HCT116 (cell line): ENCODE measurements around the gene FGD5. TPM values are rescaled to one million over a fixed set of nuclear protein-coding genes. Genes with fewer than 3 reads are reported as not detected.
A peak's percentile ranks its signal among the peaks of the same experiment; 100 is the strongest.

Experiments used
- ATAC-seq: fragments of 200-7000 bp; cut with Tn5 transposase; 2 replicates; pipeline ENCODE4 v1.9.1; 2020; ENCODE audit warnings: mild to moderate bottlenecking, moderate library complexity
- BruUV-seq: library from RNA; stranded (reverse); fragments of 400-500 nt; replicated peaks from 2 replicates; lab custom pipeline; 2021; lab: Mats Ljungman, UMichigan
- CTCF ChIA-PET: fragments of 300-600 bp; sonication (Branson Sonifier 250); formaldehyde crosslinking; loops from one replicate; lab custom pipeline; 2021; ENCODE audit warnings: antibody characterized with exemption; lab: Charles Lee
- POLR2A ChIA-PET: fragments of 300-600, 350-600 bp; sonication (Branson Sonifier 250); formaldehyde crosslinking; loops from one replicate; lab custom pipeline; 2021; ENCODE audit warnings: antibody characterized with exemption; lab: Charles Lee
- RAD21 ChIA-PET, 2 experiments: fragments of 300-600 bp; sonication (Branson Sonifier 250); formaldehyde crosslinking; loops; one replicate each; lab custom pipeline; 2023; ENCODE audit warnings: low total read pairs in 2 of 2; ENCODE audit not compliant: uncharacterized antibody in 2 of 2, unreplicated experiment in 2 of 2, low non-redundant PET in 1 of 2; lab: Charles Lee
- DNase-seq: peaks from one replicate; pipeline ENCODE4 v3.0.0-alpha.2; 2010; ENCODE audit warnings: low read depth, low spot score
- H2AFZ ChIP-seq: fragments of 200-600 bp; shearing (Covaris generic), sonication (generic); 2 replicates; pipeline ENCODE4 v1.6.1; 2017; ENCODE audit warnings: low read depth, mixed run types, mixed read lengths, antibody characterized with exemption, low read length; ENCODE audit not compliant: poor library complexity, severe bottlenecking
- H3K27ac ChIP-seq: 2 replicates; pipeline ENCODE4 v1.5.1; 2012; ENCODE audit warnings: low read depth, low read length
- H3K27me3 ChIP-seq: fragments of 200-600 bp; sonication (generic); 2 replicates; pipeline ENCODE4 v1.6.1; 2016; ENCODE audit warnings: mixed run types, low read length, mixed read lengths; ENCODE audit not compliant: insufficient read depth
- H3K36me3 ChIP-seq, 2 experiments: fragments of 200-500 bp in 1 of 2; fragments of 200-600 bp in 1 of 2; sonication (Bioruptor generic) in 1 of 2; sonication (generic) in 1 of 2; 2 replicates each; pipeline versions ENCODE4 v1.5.1 to v1.6.1; 2014 to 2016; ENCODE audit warnings: low read length in 2 of 2, inconsistent platforms in 1 of 2, mixed read lengths in 1 of 2, mixed run types in 1 of 2; ENCODE audit not compliant: insufficient read depth in 2 of 2, control insufficient read depth in 1 of 2
- H3K4me1 ChIP-seq, 2 experiments: fragments of 200-600 bp in 1 of 2; sonication (generic) in 1 of 2; 2 replicates each; pipeline versions ENCODE4 v1.5.1 to v1.6.1; 2012 to 2017; ENCODE audit warnings: low read length in 2 of 2, inconsistent platforms in 1 of 2, mild to moderate bottlenecking in 1 of 2, mixed read lengths in 1 of 2, mixed run types in 1 of 2, moderate library complexity in 1 of 2; ENCODE audit not compliant: insufficient read depth in 2 of 2, control insufficient read depth in 1 of 2
- H3K4me2 ChIP-seq: fragments of 200-600 bp; sonication (generic); 2 replicates; pipeline ENCODE4 v1.6.1; 2017; ENCODE audit warnings: mixed run types, low read length, mixed read lengths
- H3K4me3 ChIP-seq, 2 experiments: fragments of 200-600 bp in 1 of 2; sonication (generic) in 1 of 2; replicated peaks in 1 of 2; 2 replicates each; pipeline ENCODE4 v1.5.1; 2011 to 2016; ENCODE audit warnings: low read length in 2 of 2, control low read depth in 1 of 2, low read depth in 1 of 2, mild to moderate bottlenecking in 1 of 2, mixed read lengths in 1 of 2, mixed run types in 1 of 2
- H3K79me2 ChIP-seq: fragments of 200-600 bp; sonication (generic); 2 replicates; pipeline ENCODE4 v1.6.1; 2017; ENCODE audit warnings: mild to moderate bottlenecking, mixed run types, low read length, moderate library complexity, mixed read lengths; ENCODE audit not compliant: insufficient read depth
- H3K9ac ChIP-seq: fragments of 200-600 bp; sonication (generic); 2 replicates; pipeline ENCODE4 v1.6.1; 2016; ENCODE audit warnings: low read length, mixed read lengths
- H3K9me2 ChIP-seq: fragments of 200-600 bp; sonication (generic), shearing (Covaris generic); 2 replicates; pipeline ENCODE4 v1.6.1; 2017; ENCODE audit warnings: mixed run types, mild to moderate bottlenecking, moderate library complexity; ENCODE audit not compliant: insufficient read depth
- H3K9me3 ChIP-seq, 2 experiments: fragments of 200-500 bp in 1 of 2; fragments of 200-600 bp in 1 of 2; sonication (Bioruptor generic) in 1 of 2; sonication (generic) in 1 of 2; 2 replicates each; pipeline ENCODE4 v1.6.1; 2014 to 2017; ENCODE audit warnings: low read length in 2 of 2, mixed read lengths in 2 of 2, inconsistent platforms in 1 of 2, low read depth in 1 of 2, mild to moderate bottlenecking in 1 of 2, mixed run types in 1 of 2, moderate library complexity in 1 of 2; ENCODE audit not compliant: control insufficient read depth in 1 of 2, insufficient read depth in 1 of 2
- H4K20me1 ChIP-seq: fragments of 200-600 bp; sonication (generic), shearing (Covaris generic); 2 replicates; pipeline ENCODE4 v1.6.1; 2017; ENCODE audit warnings: mixed run types, mild to moderate bottlenecking, moderate library complexity; ENCODE audit not compliant: insufficient read depth
- CTCF ChIP-seq, 3 experiments: fragments of 200-600 bp in 1 of 3; sonication (generic) in 1 of 3; IDR thresholded peaks in 2 of 3; conservative IDR thresholded peaks in 1 of 3; 2 replicates each; pipeline ENCODE4 v1.5.1; 2012 to 2017; ENCODE audit warnings: low read depth in 2 of 3, low read length in 2 of 3, antibody characterized with exemption in 1 of 3, borderline replicate concordance in 1 of 3, control low read depth in 1 of 3, mild to moderate bottlenecking in 1 of 3, mixed read lengths in 1 of 3, mixed run types in 1 of 3, moderate library complexity in 1 of 3; ENCODE audit not compliant: insufficient read depth in 1 of 3
- POLR2AphosphoS5 ChIP-seq: IDR thresholded peaks from 2 replicates; pipeline ENCODE4 v1.6.1; 2011; ENCODE audit warnings: mild to moderate bottlenecking, low read depth, low read length, moderate library complexity
- YY1 ChIP-seq: IDR thresholded peaks from 2 replicates; pipeline ENCODE4 v1.6.1; 2011; ENCODE audit warnings: low read length, low read depth, moderate library complexity, mild to moderate bottlenecking; ENCODE audit not compliant: insufficient replicate concordance; ENCODE audit errors: extremely low read depth
- ZBTB33 ChIP-seq: IDR thresholded peaks from 2 replicates; pipeline ENCODE4 v1.6.1; 2011; ENCODE audit warnings: mild to moderate bottlenecking, low read length, moderate library complexity; ENCODE audit not compliant: insufficient replicate concordance; ENCODE audit errors: extremely low read depth
- ZNF274 ChIP-seq: fragments of 200-500 bp; sonication (Bioruptor generic); IDR thresholded peaks from 2 replicates; pipeline ENCODE4 v1.6.1; 2014; ENCODE audit warnings: mild to moderate bottlenecking, low read depth, low read length, inconsistent platforms
- intact Hi-C: fragments of 100-400 bp; cut with micrococcal nuclease; formaldehyde crosslinking; loops from 2 replicates; pipeline ENCODE4 v1.10.0; 2022
- total RNA-seq: library from RNA; stranded (reverse); gene quantifications from one replicate; pipeline ENCODE4 v1.2.1, GENCODE V29; 2021; ENCODE audit not compliant: unreplicated experiment

FGD5 gene
- total RNA-seq, 1 experiment from 2014 or later: 0.22 TPM

- BruUV-seq: no TSS peak
- no peaks in the 10 kb centered on the region for H3K79me2 ChIP-seq
- H3K4me1 ChIP-seq: peaks cover 8 to 29% of the 10 kb centered on the region in 2 experiments; a peak in 3 of 4 replicates
- no peaks in the 10 kb centered on the region for H3K36me3 ChIP-seq
- CTCF ChIA-PET: interaction anchor here (1.2 kb wide), 1 partner anchor 28 kb away, joined by 3 read pairs; no protein-coding TSS in a partner anchor
- no peaks in the 10 kb centered on the region for H3K9me3 ChIP-seq
- POLR2A ChIA-PET: no interaction called here
- TF ChIP-seq YY1: no peak
- no peak for TF ChIP-seq ZNF274
- TF ChIP-seq POLR2AphosphoS5: no peak
- TF ChIP-seq CTCF (IDR thresholded peaks at IDR 0.05 in 2 of 3, conservative IDR thresholded peaks at IDR 0.05 in 1 of 3; ENCODE audit: borderline replicate concordance in 1 of 3, insufficient read depth in 1 of 3, low read depth in 2 of 3, low read length in 2 of 3): no peak
- no peak for TF ChIP-seq ZBTB33
- no peak for DNase-seq
- H3K9ac ChIP-seq: no peak overlapping the region
- H3K4me2 ChIP-seq: peak overlapping the region; percentile 62
- no peaks in the 10 kb centered on the region for H3K27me3 ChIP-seq
- no peaks in the 10 kb centered on the region for H4K20me1 ChIP-seq
- peak; percentile 38 for ATAC-seq
- H3K4me3 ChIP-seq: no peak overlapping the region
- intact Hi-C loops: no loop called here
- no peak overlapping the region for H2AFZ ChIP-seq
- RAD21 ChIA-PET: no interaction called here
- no peak overlapping the region; the same call in 1 of the 2 replicates for H3K27ac ChIP-seq
- H3K9me2 ChIP-seq: no peaks in the 10 kb centered on the region
These were observed 14.6 kb upstream of the FGD5 start for GRCh38 chr3:14803981-14804834.
